T-helper 17 cell (primary cell): ENCODE data around the gene LRCH1. TPM values are rescaled to one million over a fixed set of nuclear protein-coding genes. Genes with fewer than 3 reads are reported as not detected.

ENCODE experiments used
- ATAC-seq: fragments of 150-1000 bp; cut with Tn5 transposase; 2 replicates; pipeline ENCODE4 v1.10.0; 2021; ENCODE audit warnings: mild to moderate bottlenecking, moderate library complexity
- DNase-seq, 3 donors: peaks; one replicate each; pipeline versions ENCODE4 v3.0.0 to v3.0.0-alpha.2; 2020 to 2021
- H3K9me3 ChIP-seq: one replicate; pipeline ENCODE4 v1.7.0; 2013; ENCODE audit warnings: low read length, mild to moderate bottlenecking; ENCODE audit not compliant: control insufficient read depth, poor library complexity, severe bottlenecking
- H3K27ac Mint-ChIP-seq: one replicate; pipeline ENCODE4 v1.8.0; 2022; ENCODE audit warnings: mild to moderate bottlenecking, moderate library complexity, mixed read lengths
- H3K27me3 Mint-ChIP-seq: one replicate; pipeline ENCODE4 v1.8.0; 2022; ENCODE audit warnings: mixed read lengths
- H3K36me3 Mint-ChIP-seq: one replicate; pipeline ENCODE4 v1.8.0; 2022; ENCODE audit warnings: low read depth, mixed read lengths
- H3K4me1 Mint-ChIP-seq: one replicate; pipeline ENCODE4 v1.8.0; 2022; ENCODE audit warnings: mild to moderate bottlenecking, mixed read lengths
- H3K4me3 Mint-ChIP-seq: one replicate; pipeline ENCODE4 v1.8.0; 2022; ENCODE audit warnings: mild to moderate bottlenecking, moderate library complexity, mixed read lengths
- total RNA-seq, 4 donors: library from RNA in 2 of 4; stranded (reverse) in 2 of 4; gene quantifications; one replicate each; pipeline ENCODE4 v1.2.3 and lab custom pipeline; 2022 to 2026

LRCH1 gene
- total RNA-seq, 2 donors from 2014 or later, result 18.5 to 19.0 TPM

DNA sequence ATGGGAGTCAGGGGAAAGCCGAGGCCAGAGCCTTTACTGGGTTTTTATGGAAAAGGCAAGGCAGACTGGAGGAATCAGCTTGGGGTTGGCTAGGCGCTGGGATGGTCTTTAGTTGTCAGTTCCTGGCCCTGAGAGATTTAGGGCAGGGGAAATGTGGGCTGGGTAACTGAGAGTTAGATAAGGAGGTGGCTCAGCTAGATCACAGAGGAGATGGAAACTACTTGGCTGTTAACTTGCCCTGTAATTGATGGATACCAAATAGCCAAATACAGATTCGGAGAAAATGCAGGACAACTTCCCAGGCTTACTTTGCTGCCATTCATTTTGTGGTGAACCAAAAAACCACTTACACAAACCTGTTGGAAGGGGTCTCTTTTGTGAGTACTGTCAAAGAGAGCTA lies 54.0 kb downstream of the LRCH1 start:
- Mint-ChIP-seq H3K4me3 (no peak overlapping the region), H3K36me3 (no peaks in the 10 kb centered on the region), H3K27me3 (no peaks in the 10 kb centered on the region), H3K4me1 (peaks cover 39% of the 10 kb centered on the region), H3K27ac (peak overlapping the region; percentile 90)
- no peak for ATAC-seq
- DNase-seq, result no peak
- no peaks in the 10 kb centered on the region for H3K9me3 ChIP-seq

DNA sequence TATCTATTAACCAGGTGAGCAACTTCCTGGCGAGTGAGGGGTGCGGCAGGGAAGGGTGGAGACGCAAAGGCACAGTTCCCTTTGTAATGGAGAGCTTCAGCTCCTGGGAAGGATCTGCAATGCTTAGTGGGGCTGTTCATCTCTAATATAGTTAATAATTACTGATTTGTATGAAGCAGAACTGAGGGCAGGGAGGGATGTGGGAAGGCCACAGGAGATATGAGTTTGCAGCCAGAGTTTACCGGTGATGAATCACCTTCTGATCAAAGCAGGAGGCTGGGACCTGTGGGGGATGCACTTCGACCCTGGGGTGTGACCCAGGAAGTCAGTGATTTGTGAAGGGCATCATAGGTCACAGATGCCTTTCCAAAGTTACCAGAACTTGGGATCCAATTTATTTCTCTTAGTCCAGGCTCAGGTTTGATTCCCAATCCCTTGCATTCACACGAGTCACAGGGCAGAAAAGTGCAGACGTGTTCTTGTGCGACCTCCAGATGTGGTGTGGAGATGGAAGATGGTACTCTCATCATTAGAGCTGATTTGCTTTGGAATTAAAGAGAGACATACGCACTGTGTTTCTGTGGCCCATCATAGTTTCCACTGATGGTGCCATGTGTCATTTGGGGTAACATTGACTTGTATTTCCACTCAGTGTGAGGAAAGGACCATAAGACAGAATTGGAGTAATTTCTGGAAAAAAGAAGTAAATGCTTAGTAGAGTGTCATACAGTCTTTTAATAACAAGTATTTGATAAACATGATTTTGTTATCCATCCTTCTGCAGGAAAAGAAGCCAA lies 55.0 kb downstream of the LRCH1 start:
- DNase-seq (no peak), ATAC-seq (no peak)
- no peaks in the 10 kb centered on the region for H3K9me3 ChIP-seq
- peaks cover 33% of the 10 kb centered on the region for H3K4me1 Mint-ChIP-seq
- no peak overlapping the region for H3K4me3 Mint-ChIP-seq
- no peaks in the 10 kb centered on the region for H3K36me3 Mint-ChIP-seq
- no peaks in the 10 kb centered on the region for H3K27me3 Mint-ChIP-seq
- H3K27ac Mint-ChIP-seq, result peak overlapping the region; percentile 90

DNA sequence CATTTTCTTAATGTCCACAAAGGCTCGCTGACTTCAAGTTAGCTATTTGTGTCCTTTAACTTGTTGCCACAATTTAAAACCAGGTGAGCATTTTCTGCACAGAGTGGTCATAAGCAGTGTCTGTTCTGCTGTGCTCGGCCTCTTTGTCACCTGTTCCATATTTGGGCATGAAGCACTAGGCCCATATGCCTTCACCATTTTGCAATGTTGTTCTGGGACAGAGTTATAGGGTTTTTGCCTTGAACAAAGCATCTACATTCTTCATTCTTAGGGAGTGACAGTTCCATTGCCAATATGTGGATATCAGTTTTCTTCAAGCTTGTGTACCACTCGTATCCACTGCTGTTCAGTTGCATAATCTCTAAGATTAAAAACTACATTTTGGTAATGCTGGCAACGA lies 56.1 kb downstream of the LRCH1 start:
- H3K27ac Mint-ChIP-seq, result no peak overlapping the region
- no peak for DNase-seq
- no peaks in the 10 kb centered on the region for H3K27me3 Mint-ChIP-seq
- H3K4me1 Mint-ChIP-seq, result peaks cover 30% of the 10 kb centered on the region
- no peaks in the 10 kb centered on the region for H3K9me3 ChIP-seq
- no peak overlapping the region for H3K4me3 Mint-ChIP-seq
- ATAC-seq, result no peak
- H3K36me3 Mint-ChIP-seq, result no peaks in the 10 kb centered on the region

DNA sequence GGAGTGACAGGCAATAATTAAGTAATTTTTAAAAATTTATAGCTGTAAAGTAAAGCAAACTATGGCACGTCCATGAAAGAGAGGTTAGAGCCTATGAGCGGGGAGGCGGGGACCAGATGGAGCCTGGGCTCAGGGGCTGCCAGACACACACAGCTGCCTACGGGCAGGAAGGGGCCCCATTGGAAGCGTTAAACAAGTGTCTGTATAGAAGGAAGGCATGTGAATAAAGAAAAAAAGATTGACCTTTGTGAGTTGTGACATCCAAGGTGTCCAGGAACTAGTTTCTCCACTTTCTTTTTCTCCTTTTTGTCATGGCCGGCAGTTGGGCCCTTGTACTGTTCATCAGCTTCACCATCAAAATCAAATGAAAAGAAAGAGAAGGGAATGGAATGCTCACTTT lies 56.8 kb downstream of the LRCH1 start:
- no peak for ATAC-seq
- H3K4me1 Mint-ChIP-seq, result peaks cover 28% of the 10 kb centered on the region
- DNase-seq, result no peak
- no peaks in the 10 kb centered on the region for H3K36me3 Mint-ChIP-seq
- H3K4me3 Mint-ChIP-seq, result no peak overlapping the region
- H3K9me3 ChIP-seq, result no peaks in the 10 kb centered on the region
- no peaks in the 10 kb centered on the region for H3K27me3 Mint-ChIP-seq
- H3K27ac Mint-ChIP-seq, result no peak overlapping the region

DNA sequence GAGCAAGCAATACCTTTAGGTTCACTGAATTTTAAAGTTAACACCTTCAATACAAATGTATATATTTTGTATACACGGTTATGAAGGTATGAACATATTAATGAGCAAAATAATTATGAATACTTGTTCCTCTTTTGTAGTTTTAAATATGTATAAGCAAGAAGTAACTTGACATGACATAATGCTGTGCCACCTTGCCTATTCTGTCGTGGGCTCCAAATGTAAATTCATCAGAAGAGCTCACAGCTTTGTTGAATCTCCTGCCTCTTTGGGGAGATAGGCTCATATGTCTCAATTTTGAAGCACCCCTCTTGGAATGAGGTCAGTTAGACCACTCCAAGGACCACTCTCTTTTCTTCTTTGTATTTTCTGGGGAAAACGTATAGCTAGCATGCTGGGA lies 59.3 kb downstream of the LRCH1 start:
- H3K9me3 ChIP-seq, result no peaks in the 10 kb centered on the region
- H3K27ac Mint-ChIP-seq, result no peak overlapping the region
- DNase-seq (no peak), ATAC-seq (no peak)
- no peak overlapping the region for H3K4me3 Mint-ChIP-seq
- H3K27me3 Mint-ChIP-seq, result no peaks in the 10 kb centered on the region
- peaks cover 25% of the 10 kb centered on the region for H3K4me1 Mint-ChIP-seq
- H3K36me3 Mint-ChIP-seq, result no peaks in the 10 kb centered on the region

DNA sequence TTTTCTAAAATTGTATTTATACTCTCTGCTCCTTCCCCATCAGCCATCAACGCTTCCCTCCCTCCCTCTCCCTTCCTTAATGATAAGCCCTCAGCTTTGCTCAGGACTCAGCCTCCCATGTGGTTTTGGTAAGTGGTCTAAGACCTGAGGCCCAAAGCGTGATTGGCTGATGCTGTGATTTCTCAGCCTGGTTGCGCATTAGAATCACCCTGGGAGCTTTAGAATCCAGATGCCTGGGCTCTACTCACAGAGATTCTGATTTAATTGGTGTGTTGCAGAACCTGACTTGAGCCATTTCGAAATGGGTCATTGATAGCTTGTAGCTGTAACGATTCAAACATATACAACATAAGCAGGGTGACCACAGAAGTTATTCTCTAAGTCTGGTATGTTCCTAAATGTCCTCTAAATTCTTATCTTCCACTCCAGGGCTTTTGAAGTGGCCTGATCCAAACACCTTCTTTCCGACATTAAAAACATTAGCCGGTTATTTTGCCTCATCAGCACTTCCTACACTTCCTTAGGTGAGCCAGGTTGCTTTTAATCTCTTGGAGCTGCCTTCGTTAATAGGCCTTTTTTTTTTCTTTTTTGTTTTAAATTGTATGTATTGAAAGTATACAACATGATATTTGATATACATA lies 60.6 kb downstream of the LRCH1 start:
- no peak overlapping the region for H3K27ac Mint-ChIP-seq

DNA sequence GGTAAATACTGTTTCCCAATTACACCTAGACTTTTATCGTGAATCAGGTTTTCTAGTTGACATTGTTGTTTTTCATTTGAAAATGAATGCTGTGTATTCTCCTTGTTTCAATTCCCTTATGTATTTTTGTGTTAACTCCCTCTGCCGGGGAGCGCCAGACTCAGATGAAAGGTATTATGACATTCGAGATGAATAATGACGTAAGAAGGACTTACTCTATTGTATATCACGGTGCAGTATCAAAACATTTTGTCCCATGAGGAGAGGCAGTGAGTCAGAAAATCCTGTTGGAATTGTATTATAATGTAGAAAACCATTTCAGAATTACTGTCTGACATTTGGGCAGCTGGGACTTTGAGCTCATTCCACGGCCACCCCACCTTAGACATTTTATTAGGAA lies 61.6 kb downstream of the LRCH1 start:
- no peak overlapping the region for H3K4me3 Mint-ChIP-seq
- H3K27ac Mint-ChIP-seq, result no peak overlapping the region
- H3K4me1 Mint-ChIP-seq, result peaks cover 28% of the 10 kb centered on the region
- no peaks in the 10 kb centered on the region for H3K27me3 Mint-ChIP-seq
- DNase-seq (no peak), ATAC-seq (no peak)
- no peaks in the 10 kb centered on the region for H3K9me3 ChIP-seq
- peaks cover 2% of the 10 kb centered on the region for H3K36me3 Mint-ChIP-seq

More for the DNA sequence above, 60.6 kb downstream of the LRCH1 start:
- H3K36me3 Mint-ChIP-seq, result no peaks in the 10 kb centered on the region
- no peaks in the 10 kb centered on the region for H3K27me3 Mint-ChIP-seq
- DNase-seq (no peak), ATAC-seq (no peak)
- no peaks in the 10 kb centered on the region for H3K9me3 ChIP-seq
- peaks cover 25% of the 10 kb centered on the region for H3K4me1 Mint-ChIP-seq
- no peak overlapping the region for H3K4me3 Mint-ChIP-seq

DNA sequence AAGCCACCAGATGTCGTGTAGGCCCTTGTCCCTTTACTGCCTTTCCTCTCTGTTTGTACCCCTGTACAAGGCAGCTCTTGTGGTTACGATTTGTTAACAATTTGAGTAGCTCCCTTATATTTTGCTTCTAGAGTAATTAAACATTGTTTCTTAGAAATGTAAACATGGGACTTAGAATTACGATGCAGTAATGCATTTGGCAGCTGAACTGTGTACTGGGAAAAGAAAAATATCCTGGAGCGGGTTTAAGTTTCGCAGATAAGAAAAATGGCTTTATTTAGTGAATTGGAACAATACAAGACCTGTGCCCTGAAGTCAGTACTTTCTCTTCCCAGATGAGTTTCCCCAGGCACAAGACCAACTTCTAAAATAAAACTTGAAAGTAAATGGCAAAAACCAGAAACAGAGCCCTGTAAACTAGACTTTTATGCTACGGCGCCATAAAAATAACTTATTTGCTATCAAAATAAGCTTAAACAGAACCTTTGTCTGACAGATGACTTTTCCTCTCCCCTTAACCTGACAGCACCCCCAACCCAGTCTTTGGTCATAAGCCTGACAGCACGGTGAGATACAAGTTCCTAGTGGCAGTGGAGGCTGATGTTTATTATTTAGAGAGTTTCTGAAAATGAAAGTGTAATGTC lies 63.0 kb downstream of the LRCH1 start:
- no peak overlapping the region for H3K4me3 Mint-ChIP-seq
- peaks cover 34% of the 10 kb centered on the region for H3K4me1 Mint-ChIP-seq

DNA sequence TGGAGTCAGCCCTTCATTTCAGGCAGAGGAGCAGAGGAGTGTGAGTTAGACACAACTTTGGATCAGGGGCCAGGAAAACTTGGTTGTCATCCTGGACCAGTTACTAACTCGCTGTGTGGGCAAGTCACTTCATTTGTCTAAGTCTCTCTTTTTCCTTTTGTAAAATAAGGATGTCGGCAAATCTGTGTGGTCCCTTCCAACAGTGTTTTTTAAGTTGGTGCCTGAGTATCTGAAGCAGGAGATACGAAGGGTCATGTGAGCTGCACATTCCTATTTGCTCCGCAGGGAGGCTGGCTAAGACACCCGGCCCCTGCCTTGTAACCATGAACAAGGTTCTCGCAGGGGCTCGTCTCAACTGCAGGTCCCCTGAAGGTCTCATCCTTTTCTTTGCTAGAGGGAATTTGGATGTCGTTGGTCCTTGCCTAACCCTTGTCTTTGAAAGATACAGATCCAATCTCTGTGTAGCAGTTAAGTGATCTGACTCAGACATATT lies 64.3 kb downstream of the LRCH1 start:
- DNase-seq (no peak), ATAC-seq (no peak)
- no peaks in the 10 kb centered on the region for H3K9me3 ChIP-seq
- no peak overlapping the region for H3K27ac Mint-ChIP-seq
- peaks cover 2% of the 10 kb centered on the region for H3K36me3 Mint-ChIP-seq
- no peak overlapping the region for H3K4me3 Mint-ChIP-seq
- H3K4me1 Mint-ChIP-seq, result peaks cover 36% of the 10 kb centered on the region
- H3K27me3 Mint-ChIP-seq, result no peaks in the 10 kb centered on the region

More for the DNA sequence above, 63.0 kb downstream of the LRCH1 start:
- ATAC-seq (no peak), DNase-seq (no peak)
- no peak overlapping the region for H3K27ac Mint-ChIP-seq
- no peaks in the 10 kb centered on the region for H3K27me3 Mint-ChIP-seq
- H3K36me3 Mint-ChIP-seq, result peaks cover 2% of the 10 kb centered on the region
- no peaks in the 10 kb centered on the region for H3K9me3 ChIP-seq

DNA sequence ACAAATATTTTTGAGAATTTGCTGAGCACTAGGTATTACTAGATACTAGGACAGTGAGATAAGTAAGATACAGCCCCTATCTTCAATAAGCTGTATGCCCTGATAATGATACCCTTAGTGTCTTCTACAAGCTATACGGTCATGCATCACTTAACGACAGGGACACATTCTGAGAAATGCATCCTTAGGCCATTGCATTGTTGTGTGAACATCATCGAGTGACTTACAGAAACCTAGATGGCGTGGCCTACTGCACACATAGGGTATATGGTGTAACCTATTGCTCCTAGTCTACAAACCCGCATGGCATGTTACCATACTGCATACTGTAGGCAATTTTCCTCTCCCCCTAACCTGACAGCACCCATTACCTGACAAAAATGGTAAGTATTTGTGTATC lies 64.9 kb downstream of the LRCH1 start:
- ATAC-seq (no peak), DNase-seq (no peak)
- H3K27me3 Mint-ChIP-seq, result no peaks in the 10 kb centered on the region
- no peaks in the 10 kb centered on the region for H3K9me3 ChIP-seq
- no peak overlapping the region for H3K4me3 Mint-ChIP-seq
- H3K4me1 Mint-ChIP-seq, result peaks cover 36% of the 10 kb centered on the region
- H3K27ac Mint-ChIP-seq, result no peak overlapping the region
- H3K36me3 Mint-ChIP-seq, result peaks cover 2% of the 10 kb centered on the region

DNA sequence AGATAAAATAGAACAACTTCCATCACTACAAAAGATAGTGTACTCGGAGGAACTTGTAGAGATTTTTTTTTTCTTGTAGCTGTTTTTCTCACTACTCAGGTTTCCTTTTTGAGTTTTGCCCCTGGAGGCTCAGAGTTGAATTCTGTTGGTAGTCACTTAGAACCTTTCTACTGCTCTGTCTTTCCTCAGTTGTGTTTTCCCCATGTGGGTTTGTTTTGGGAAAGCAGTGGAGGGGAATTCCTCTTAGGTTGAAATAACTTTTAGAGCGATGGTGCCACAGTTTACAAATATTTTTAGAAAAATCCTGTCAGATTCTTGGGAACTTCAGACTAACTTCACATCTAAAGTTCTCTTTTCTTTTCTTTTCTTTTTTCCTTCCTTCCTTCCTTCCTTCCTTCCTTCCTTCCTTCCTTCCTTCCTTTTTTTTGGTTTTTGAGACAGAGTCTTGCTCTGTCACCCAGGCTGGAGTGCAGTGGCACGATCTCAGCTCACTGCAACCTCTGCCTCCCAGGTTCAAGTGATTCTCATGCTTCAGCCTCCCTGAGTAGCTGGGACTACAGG lies 65.8 kb downstream of the LRCH1 start:
- Mint-ChIP-seq H3K27ac (peak overlapping the region; percentile 27), H3K36me3 (peaks cover 2% of the 10 kb centered on the region), H3K27me3 (no peaks in the 10 kb centered on the region), H3K4me1 (peaks cover 39% of the 10 kb centered on the region), H3K4me3 (peak overlapping the region; percentile 22)
- no peaks in the 10 kb centered on the region for H3K9me3 ChIP-seq
- ATAC-seq, result no peak
- no peak for DNase-seq

DNA sequence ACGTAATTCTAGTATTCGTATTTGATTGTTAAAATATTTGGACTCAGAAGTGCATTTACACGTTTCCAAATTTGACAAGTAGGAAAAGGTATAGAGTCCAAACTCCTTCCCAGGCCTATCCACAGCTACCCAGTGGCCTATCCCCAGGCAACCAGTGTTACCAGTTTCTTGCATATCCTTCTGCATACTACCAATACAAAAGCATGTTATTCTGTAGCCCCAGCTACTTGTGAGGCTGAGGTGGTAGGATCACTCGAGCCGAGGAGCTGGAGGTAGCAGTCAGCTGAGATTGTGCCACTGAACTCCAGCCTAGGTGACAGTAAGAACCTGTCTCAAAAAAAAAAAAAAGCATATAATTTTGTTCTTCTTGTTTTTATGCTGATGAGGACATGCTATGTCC lies 67.1 kb downstream of the LRCH1 start:
- H3K27ac Mint-ChIP-seq, result no peak overlapping the region
- H3K36me3 Mint-ChIP-seq, result peaks cover 2% of the 10 kb centered on the region
- DNase-seq, result no peak
- H3K4me3 Mint-ChIP-seq, result no peak overlapping the region
- H3K4me1 Mint-ChIP-seq, result peaks cover 48% of the 10 kb centered on the region
- ATAC-seq, result no peak
- H3K27me3 Mint-ChIP-seq, result no peaks in the 10 kb centered on the region
- H3K9me3 ChIP-seq, result no peaks in the 10 kb centered on the region

DNA sequence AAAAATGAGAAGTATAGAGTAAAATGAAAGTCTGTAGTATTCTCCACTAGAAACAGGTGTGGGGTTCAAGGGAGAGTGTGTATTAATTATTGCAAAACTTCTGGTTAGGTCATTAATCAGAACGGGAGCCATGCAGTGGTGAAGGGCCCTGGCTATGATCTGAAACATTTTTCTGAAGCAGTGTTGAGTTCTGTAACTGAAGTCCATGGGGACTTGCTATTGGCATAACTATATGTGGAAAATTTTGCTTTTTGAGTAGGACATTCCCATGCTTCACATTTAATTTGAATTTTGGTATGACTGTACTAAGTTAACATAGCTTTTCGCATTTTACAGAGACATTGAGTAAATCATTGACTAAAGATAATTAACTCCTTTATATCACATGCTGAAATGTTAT lies 67.5 kb downstream of the LRCH1 start:
- Mint-ChIP-seq H3K4me3 (no peak overlapping the region), H3K27ac (no peak overlapping the region), H3K36me3 (peaks cover 2% of the 10 kb centered on the region), H3K27me3 (no peaks in the 10 kb centered on the region), H3K4me1 (peaks cover 50% of the 10 kb centered on the region)
- H3K9me3 ChIP-seq, result no peaks in the 10 kb centered on the region
- DNase-seq (no peak), ATAC-seq (no peak)
